Breast epithelium (tissue), 4 donors: ENCODE measurements around the gene CSMD2. TPM values are rescaled to one million over a fixed set of nuclear protein-coding genes. Genes with fewer than 3 reads are reported as not detected.

Source experiments
- DNase-seq, 2 donors: peaks; one replicate each; pipeline ENCODE4 v3.0.0-alpha.2; 2019; ENCODE audit warnings: low spot score in 2 of 2
- H3K27ac ChIP-seq, 2 donors: fragments of 200-600 bp; sonication (generic) in 1 of 2; one replicate each; pipeline ENCODE4 v1.5.1; 2016 to 2019; ENCODE audit warnings: mild to moderate bottlenecking in 1 of 2
- H3K27me3 ChIP-seq, 2 donors: fragments of 200-600 bp; sonication (generic) in 1 of 2; one replicate each; pipeline versions ENCODE4 v1.5.1 to v1.6.0; 2017 to 2019; ENCODE audit warnings: control low read depth in 1 of 2, mild to moderate bottlenecking in 1 of 2
- H3K36me3 ChIP-seq: fragments of 200-600 bp; one replicate; pipeline ENCODE4 v1.5.1; 2019
- H3K4me1 ChIP-seq, 2 donors: fragments of 200-600 bp; sonication (generic); one replicate each; pipeline ENCODE4 v1.5.1; 2016 to 2019; ENCODE audit warnings: control low read depth in 1 of 2
- H3K4me3 ChIP-seq, 3 donors: fragments of 200-600 bp; sonication (generic); 1 replicate in 2 of 3; 2 replicates in 1 of 3; pipeline ENCODE4 v1.5.1; 2016 to 2019; ENCODE audit warnings: mild to moderate bottlenecking in 3 of 3, moderate library complexity in 2 of 3
- H3K9me3 ChIP-seq, 2 donors: fragments of 200-600 bp; sonication (generic) in 1 of 2; one replicate each; pipeline ENCODE4 v1.5.1; 2016 to 2019; ENCODE audit warnings: control low read depth in 1 of 2
- POLR2A ChIP-seq: fragments of 450-650 bp; IDR thresholded peaks from one replicate; pipeline ENCODE4 v1.6.1; 2016; ENCODE audit warnings: antibody characterized with exemption, mild to moderate bottlenecking, moderate library complexity
- POLR2AphosphoS5 ChIP-seq, 3 donors: sonication (generic); formaldehyde crosslinking; IDR thresholded peaks; one replicate each; pipeline ENCODE4 v1.6.1; 2017; ENCODE audit warnings: antibody characterized with exemption in 3 of 3
- intact Hi-C: fragments of 100-400 bp; cut with DNase I; formaldehyde crosslinking; loops from one replicate; pipeline ENCODE4 v1.15.1; 2023; ENCODE audit warnings: low total_unique reads
- total RNA-seq, 3 donors: library from RNA; depleted of rRNA; stranded (reverse); fragments of >200 nt; gene quantifications; one replicate each; pipeline ENCODE4 v1.1.0, GENCODE V29; 2016
- TF ChIP-seq, protein P1 (sequence below), 3 donors: fragments of 450-650 bp; IDR thresholded peaks; one replicate each; pipeline ENCODE4 v1.5.1; 2016 to 2017; ENCODE audit warnings: antibody characterized with exemption in 3 of 3, mild to moderate bottlenecking in 3 of 3, moderate library complexity in 3 of 3

CSMD2 gene
- total RNA-seq, 3 donors from 2014 or later, result 0.33 to 2.6 (median 0.44) TPM

- Histone ChIP-seq H3K36me3 (no peaks in the 10 kb centered on the region), H3K27me3 (no peaks in the 10 kb centered on the region), H3K4me1 (no peaks in the 10 kb centered on the region), H3K4me3 (no peak overlapping the region), H3K9me3 (no peaks in the 10 kb centered on the region), H3K27ac (no peak overlapping the region)
- intact Hi-C loops, result no loop called here
- no peak for DNase-seq
- TF ChIP-seq POLR2AphosphoS5 (IDR thresholded peaks at IDR 0.05) (no peak), POLR2A (no peak)
- TF ChIP-seq, protein P1, sequence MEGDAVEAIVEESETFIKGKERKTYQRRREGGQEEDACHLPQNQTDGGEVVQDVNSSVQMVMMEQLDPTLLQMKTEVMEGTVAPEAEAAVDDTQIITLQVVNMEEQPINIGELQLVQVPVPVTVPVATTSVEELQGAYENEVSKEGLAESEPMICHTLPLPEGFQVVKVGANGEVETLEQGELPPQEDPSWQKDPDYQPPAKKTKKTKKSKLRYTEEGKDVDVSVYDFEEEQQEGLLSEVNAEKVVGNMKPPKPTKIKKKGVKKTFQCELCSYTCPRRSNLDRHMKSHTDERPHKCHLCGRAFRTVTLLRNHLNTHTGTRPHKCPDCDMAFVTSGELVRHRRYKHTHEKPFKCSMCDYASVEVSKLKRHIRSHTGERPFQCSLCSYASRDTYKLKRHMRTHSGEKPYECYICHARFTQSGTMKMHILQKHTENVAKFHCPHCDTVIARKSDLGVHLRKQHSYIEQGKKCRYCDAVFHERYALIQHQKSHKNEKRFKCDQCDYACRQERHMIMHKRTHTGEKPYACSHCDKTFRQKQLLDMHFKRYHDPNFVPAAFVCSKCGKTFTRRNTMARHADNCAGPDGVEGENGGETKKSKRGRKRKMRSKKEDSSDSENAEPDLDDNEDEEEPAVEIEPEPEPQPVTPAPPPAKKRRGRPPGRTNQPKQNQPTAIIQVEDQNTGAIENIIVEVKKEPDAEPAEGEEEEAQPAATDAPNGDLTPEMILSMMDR (IDR thresholded peaks at IDR 0.05), result no peak
Measured at GRCh38 chr1:33482412-33482811, 682.6 kb downstream of the CSMD2 start.

- H3K36me3 ChIP-seq, result no peaks in the 10 kb centered on the region
- H3K27ac ChIP-seq, result no peak overlapping the region
- DNase-seq, result no peak
- H3K9me3 ChIP-seq, result no peaks in the 10 kb centered on the region
- no peaks in the 10 kb centered on the region for H3K4me1 ChIP-seq
- intact Hi-C loops, result no loop called here
- no peaks in the 10 kb centered on the region for H3K27me3 ChIP-seq
- H3K4me3 ChIP-seq, result no peak overlapping the region
- TF ChIP-seq, protein P1 (IDR thresholded peaks at IDR 0.05), result no peak
- TF ChIP-seq POLR2AphosphoS5 (IDR thresholded peaks at IDR 0.05) (no peak), POLR2A (no peak)
Measured at GRCh38 chr1:33477451-33477850, 687.6 kb downstream of the CSMD2 start.

- no peak overlapping the region for H3K4me3 ChIP-seq
- TF ChIP-seq POLR2AphosphoS5 (IDR thresholded peaks at IDR 0.05) (no peak), POLR2A (no peak)
- TF ChIP-seq, protein P1 (IDR thresholded peaks at IDR 0.05), result no peak
- H3K9me3 ChIP-seq, result no peaks in the 10 kb centered on the region
- H3K27ac ChIP-seq, result no peak overlapping the region
- peaks cover 0 to 3% of the 10 kb centered on the region in 2 donors for H3K4me1 ChIP-seq
- no peaks in the 10 kb centered on the region for H3K36me3 ChIP-seq
- intact Hi-C loops, result no loop called here
- no peaks in the 10 kb centered on the region for H3K27me3 ChIP-seq
- DNase-seq, result no peak
Measured at GRCh38 chr1:33473900-33474299, 691.1 kb downstream of the CSMD2 start.

DNA sequence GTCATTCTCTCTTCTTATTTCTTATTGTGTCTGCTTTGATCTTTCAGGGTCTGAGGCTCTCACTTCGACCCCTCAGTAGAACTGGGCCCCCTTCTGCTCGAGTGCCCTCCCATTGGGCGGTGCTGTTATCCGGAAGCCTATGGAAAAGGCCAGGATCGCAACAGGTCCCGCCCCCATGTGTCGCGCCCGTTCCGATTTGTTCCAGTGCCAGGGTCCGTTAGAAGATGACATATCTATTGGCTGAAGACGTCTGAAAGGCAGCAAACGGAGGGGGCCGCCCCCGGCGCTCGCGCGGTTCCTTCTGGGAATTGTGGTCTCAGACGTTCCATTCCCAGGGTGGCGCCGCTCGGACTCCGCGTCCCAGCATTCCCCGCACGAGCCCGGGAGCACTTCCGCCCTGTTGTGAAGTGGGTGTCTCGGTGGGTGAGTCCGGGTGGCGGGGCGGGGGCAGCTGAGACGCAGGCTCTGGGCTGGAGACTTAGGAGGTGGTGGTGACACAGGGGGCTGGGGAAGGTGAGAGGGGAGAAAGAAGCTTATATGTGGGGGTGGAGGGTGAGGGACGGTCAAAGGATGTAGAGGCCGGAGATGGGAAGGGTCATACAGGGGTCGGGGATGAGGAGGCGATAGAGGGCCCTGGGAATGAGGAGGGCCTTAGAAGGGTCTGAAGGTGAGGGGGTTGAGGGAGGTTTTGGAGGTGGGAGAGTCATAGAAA is 692.6 kb downstream of the CSMD2 start, which contains the start of gene ZSCAN20:
ZSCAN20 (plus strand) TSS at position 377 of the 712 bp plus-strand sequence. CDS start 6,644 bp downstream, outside the sequence.
- DNase-seq, result peak; percentile 98
- intact Hi-C loops, result no loop called here
- H3K4me1 ChIP-seq, result peaks cover 0 to 3% of the 10 kb centered on the region in 2 donors
- no peaks in the 10 kb centered on the region for H3K9me3 ChIP-seq
- peak within 1 kb of the TSS; percentile 75 to 77 for H3K27ac ChIP-seq
- no peaks in the 10 kb centered on the region for H3K36me3 ChIP-seq
- H3K4me3 ChIP-seq, result peak within 1 kb of the TSS; percentile 54 to 67 (median 62)
- H3K27me3 ChIP-seq, result no peaks in the 10 kb centered on the region
- TF ChIP-seq POLR2AphosphoS5 (IDR thresholded peaks at IDR 0.05), result peak; percentile 66 to 77 (median 67)
- TF ChIP-seq, protein P1 (IDR thresholded peaks at IDR 0.05), result no peak

- intact Hi-C loops, result no loop called here
- H3K9me3 ChIP-seq, result no peaks in the 10 kb centered on the region
- H3K27me3 ChIP-seq, result no peaks in the 10 kb centered on the region
- H3K4me3 ChIP-seq, result no peak overlapping the region
- peak overlapping the region in 1 of 2 donors; percentile 75 for H3K27ac ChIP-seq
- TF ChIP-seq POLR2A (no peak), POLR2AphosphoS5 (IDR thresholded peaks at IDR 0.05) (no peak)
- TF ChIP-seq, protein P1 (IDR thresholded peaks at IDR 0.05), result no peak
- no peak for DNase-seq
- H3K36me3 ChIP-seq, result no peaks in the 10 kb centered on the region
- peaks cover 0 to 3% of the 10 kb centered on the region in 2 donors for H3K4me1 ChIP-seq
Measured at GRCh38 chr1:33471416-33471815, 693.6 kb downstream of the CSMD2 start.
